ENCODE measurements around the gene IMPG1.
"Not testable (repeated sequence)": the region's sequence is repeated elsewhere in the genome, so short reads cannot be mapped to it uniquely, and the experiment has no call there.

IMPG1 gene

DNA sequence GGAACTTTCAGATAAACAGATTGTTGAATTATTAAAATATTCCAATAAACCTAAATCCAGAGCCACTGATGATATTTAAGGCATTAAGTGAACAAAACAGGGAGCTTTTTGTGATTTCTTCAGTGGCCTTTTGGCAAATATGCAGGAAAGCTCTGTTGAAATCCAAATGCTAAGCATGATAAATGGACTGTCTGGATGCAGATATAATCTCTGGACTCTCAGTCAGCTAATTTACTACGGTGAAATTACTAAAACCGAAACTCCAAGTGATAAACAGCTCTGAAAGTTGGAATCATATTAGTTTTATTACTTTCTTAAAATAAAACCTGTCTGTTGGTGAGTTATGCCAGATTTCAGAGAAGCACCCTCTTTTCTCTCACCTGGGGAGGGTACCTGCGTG is 120.3 kb downstream of the IMPG1 start:
- no peak for DNase-seq (ENCODE audit: low read depth in 2 of 2)

DNA sequence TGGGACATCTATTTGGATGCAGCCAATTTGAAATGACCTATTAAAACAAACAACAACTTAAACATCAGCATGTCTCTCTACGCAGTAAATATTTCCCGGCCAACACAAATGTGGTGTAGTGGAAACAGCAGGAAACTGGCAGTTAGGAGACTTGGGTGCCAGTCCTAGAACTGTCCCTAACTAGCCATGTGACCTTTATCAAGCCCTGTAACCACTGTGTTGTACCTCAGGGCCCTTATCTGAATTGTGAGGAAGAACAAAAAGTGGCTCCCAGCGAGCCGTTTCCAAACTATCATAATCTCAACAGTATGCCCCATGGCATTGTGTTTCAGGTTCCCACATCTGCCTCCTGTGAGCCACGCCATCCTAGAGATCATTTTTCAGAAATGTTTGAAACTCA is 124.5 kb downstream of the IMPG1 start:
- no peak for DNase-seq (ENCODE audit: low read depth in 2 of 2)

GRCh38 chr6:75946146-75946831 is 126.2 kb downstream of the IMPG1 start:
- DNase-seq (ENCODE audit: low read depth in 2 of 2): no peak

GRCh38 chr6:75943381-75943780 is 129.1 kb downstream of the IMPG1 start:
- DNase-seq (ENCODE audit: low read depth in 2 of 2): no peak

DNA sequence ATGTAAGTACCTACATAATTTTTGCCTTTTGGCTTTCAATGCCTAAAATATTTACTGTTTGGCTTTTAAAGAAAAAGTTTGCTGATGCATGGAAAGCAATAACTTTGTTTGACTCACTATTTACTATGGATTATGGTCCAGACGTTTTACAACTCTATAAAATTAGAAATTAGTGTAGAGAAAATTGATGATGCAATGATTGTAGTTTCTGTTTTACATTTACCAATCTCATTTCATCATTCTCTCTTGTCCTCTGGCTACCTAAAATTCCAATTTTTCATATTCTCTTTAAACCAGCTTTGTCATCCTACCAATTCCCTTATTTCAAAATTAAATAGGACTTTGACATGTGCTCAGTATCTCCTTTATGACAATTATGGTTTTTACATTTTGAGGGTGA is 131.0 kb downstream of the IMPG1 start:
- no peak for DNase-seq (ENCODE audit: low read depth in 2 of 2)

- DNase-seq (ENCODE audit: low read depth in 2 of 2): no peak
Measured at GRCh38 chr6:75940564-75940963, 131.9 kb downstream of the IMPG1 start.

- DNase-seq (ENCODE audit: low read depth in 2 of 2): no peak
Measured at GRCh38 chr6:75937846-75938245, 134.6 kb downstream of the IMPG1 start.

GRCh38 chr6:75936682-75937081 is 135.8 kb downstream of the IMPG1 start:
- no peak for DNase-seq (ENCODE audit: low read depth in 2 of 2)

DNA sequence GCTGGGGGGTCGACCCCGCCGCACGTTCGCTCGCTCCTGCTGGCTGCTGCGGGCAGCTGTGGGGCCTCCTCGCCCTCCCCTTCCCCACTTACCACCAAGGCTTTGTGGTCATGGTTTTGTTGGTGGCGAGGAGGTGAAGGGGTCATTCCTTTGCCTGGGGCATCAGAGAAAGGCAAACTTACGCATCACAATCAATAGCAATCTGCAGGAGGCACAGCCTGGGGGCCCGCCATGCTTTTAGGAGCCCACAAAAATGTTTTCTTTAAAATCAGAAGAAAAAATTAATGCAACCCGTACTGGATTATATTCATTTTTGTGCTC is 137.0 kb downstream of the IMPG1 start:
- no peak for DNase-seq (ENCODE audit: low read depth in 2 of 2)

DNA sequence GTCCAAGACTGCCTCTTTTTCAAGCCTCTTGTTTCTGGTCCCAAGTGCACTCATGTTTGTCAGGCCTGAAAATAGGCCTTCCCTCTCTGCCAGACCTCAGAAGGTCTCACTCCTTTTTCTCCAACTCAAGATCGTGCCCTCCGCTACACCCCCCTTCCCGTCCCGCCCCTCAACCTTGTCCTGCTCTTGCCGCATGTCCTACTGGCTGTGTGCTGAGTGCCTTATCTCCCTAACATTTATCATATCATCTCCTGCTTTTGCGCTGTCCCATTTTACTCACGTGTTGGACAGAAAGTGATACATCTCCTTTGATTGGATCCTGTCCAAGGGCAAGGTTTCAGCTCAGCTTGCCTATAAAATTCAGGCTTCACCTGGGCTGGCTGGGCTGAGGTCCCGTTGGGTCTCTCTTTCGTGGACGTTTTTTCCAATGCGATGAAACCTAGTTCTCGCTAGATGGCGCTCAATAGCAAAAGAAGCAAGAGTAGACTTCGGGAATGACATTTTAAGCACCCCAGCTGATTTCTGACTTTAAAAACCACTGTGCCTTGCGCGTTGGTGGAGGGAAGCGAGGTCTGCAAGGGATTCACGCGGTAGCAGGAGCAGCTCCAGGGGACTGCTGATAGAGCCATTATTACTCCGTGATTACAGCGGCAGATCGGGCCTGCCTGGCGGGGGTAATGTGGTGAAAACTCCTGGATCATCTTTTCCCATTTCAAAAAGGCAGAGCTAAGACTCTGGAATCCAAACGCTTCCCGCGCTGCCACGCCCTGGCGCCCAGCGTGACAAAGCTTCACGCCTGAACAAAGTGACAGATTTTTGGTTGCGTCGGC is 137.6 kb downstream of the IMPG1 start:
- DNase-seq (ENCODE audit: low read depth in 2 of 2): no peak

DNA sequence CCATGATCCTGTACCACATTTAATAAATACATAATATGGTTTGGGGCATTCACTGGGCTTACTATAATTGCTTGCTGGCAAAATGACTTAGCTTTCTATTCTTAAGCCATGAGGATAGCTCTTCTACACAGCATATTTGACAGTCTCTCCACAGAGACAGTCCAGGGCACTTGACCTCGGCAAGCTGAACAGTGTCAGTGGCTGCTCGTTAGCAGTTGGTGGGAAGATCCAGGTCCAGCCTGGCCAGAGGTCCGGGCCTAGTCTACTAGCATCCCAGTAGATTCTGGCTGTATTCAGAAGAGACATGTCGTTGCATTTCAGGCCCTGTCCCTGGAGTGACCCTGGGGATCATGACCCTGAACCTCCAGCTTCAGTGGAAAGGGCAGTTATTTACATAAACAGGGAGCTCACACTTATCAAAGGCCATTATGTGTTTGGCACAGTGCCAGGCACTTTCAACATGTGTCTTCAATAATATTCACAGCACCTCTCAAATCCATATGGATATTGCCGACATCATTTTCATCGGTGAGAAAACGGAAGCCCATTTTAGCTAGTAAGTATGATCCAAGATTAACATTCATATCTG is 139.0 kb downstream of the IMPG1 start:
- no peak for DNase-seq (ENCODE audit: low read depth in 2 of 2)

DNA sequence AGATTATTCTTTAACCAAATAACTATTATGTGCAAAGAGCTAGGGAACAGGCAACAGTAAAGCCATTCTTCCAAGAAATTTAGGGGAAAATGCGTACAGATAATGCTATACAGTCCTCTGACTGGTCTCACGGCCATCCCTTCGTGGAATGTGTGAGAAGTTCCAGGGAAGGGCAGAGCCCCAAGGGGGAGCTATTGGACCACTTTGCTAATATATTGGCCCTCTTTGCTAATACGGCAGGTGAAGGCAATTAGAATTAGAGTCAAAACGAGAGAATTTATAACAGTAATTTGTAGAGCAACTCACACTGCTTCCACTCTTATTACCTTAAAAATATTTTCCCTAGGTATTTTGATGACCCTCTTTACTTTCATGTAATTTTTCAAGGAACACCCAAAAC is 140.4 kb downstream of the IMPG1 start:
- no peak for DNase-seq (ENCODE audit: low read depth in 2 of 2)

DNA sequence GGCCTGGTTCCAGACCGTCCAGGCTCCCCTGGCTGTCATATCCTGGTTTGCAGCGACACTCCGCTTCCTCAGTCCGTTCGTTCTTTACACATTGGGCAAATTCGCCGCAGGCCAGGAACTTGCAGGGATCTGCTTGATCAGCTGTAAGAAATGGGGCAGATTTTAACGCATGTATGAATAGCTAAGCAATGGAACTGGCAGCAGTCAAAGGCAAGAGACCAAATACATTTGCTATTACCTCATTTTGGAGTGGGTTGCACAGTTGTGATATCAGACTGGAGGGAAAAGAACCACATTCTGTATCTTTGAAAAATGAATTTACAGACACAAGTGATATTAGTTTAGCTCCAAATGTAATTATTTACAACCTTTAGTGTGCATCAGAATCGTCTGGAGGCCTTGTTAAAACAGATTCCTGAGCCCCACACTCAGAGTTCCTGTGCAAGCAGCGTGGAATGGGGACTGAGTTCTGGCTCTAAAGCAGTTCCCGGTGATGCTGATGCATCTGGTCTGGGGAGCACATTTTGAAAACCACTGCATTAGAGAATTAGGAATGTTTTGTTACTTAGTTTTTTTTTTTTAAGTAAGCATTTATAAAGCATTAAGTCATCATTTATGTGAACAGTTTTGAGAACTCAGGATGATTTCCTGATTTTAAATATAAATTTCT is 141.3 kb downstream of the IMPG1 start:
- DNase-seq (ENCODE audit: low read depth in 2 of 2): no peak

DNA sequence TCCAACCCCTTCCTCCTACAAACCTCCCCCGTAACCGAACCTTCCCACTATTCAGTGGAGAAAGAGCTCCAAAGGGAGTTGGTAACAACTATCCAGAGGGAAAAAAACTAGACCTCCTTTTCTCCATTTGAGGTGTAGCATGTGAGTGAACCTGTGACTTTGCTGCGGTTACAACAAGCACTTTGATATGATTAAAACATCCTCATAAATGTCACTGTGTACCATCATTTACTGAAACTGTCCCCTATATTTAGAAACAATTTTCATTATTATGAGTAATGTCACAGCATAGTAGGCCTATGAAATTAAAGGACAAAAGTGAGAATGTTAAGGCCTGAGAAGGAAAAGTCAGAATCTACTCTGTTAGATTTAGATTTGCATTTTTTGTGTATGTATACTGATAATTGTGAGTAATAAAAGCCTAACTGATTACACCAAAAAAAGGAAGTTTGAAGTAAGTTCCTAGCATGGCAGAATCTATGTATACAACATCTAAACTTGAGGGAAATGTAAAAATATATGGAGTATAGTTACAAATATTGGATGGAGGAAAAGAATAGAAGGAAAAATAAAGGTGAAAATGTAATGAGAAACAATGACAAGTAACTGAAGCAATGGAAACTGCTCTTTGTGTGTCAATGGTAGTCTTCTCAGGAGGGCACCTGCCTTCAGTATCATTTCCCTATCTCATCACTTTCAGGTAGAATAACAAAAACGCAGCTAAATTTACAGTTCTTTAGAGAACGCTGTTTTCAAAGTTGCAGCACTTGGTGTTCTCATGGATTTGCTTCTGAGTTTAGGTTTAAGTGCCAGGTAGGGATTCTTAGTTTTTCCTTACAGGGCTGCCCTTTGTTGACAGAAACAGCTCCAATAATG is 145.9 kb downstream of the IMPG1 start:
- no peak for DNase-seq (ENCODE audit: low read depth in 2 of 2)

GRCh38 chr6:75922226-75922625 is 150.2 kb downstream of the IMPG1 start:
- DNase-seq (ENCODE audit: low read depth in 2 of 2): no peak

- no peak for DNase-seq (ENCODE audit: low read depth in 2 of 2)
Measured at GRCh38 chr6:75913040-75913439, 159.4 kb downstream of the IMPG1 start.

- no peak for DNase-seq (ENCODE audit: low read depth in 2 of 2)
Measured at GRCh38 chr6:75907444-75907843, 165.0 kb downstream of the IMPG1 start.

DNA sequence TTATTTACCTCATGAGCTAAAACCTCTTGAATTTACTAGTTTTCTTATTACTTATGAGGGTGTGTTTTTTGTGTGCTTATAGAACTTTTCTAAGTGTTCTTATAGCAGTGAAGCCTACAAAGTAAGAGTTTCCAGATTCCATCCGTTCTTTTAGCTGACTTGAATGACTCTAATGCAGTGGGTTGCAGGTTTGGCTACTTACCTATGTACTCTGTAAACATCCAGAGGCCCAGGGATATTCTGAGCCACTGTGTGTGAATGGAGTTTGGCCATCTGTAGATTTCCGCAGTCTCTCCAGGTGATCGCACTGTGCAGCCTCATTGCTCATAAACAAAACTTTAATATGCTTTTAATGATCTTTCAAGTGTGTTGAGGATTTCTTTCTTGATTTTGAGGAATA is 165.6 kb downstream of the IMPG1 start:
- DNase-seq (ENCODE audit: low read depth in 2 of 2): no peak

DNA sequence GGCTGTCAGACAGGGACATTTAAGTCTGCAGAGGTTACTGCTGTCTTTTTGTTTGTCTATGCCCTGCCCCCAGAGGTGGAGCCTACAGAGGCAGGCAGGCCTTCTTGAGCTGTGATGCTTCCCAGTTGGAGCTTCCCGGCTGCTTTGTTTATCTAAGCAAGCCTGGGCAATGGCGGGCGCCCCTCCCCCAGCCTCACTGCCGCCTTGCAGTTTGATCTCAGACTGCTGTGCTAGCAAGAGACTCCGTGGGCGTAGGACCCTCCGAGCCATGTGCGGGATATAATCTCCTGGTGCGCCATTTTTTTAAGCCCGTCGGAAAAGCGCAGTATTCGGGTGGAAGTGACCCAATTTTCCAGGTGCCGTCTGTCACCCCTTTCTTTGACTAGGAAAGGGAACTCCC is 167.3 kb downstream of the IMPG1 start:
- not testable (repeated sequence) for DNase-seq (ENCODE audit: low read depth in 2 of 2)

DNA sequence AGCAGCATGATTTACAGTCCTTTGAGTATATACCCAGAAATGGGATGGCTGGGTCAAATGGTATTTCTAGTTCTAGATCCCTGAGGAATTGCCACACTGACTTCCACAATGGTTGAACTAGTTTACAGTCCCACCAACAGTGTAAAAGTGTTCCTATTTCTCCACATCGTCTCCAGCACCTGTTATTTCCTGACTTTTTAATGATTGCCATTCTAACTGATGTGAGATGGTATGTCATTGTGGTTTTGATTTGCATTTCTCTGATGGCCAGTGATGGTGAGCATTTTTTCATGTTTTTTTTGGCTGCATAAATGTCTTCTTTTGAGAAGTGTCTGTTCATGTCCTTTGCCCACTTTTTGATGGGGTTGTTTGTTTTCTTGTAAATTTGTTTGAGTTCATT is 172.2 kb downstream of the IMPG1 start:
- DNase-seq (ENCODE audit: low read depth in 2 of 2): not testable (repeated sequence)

DNA sequence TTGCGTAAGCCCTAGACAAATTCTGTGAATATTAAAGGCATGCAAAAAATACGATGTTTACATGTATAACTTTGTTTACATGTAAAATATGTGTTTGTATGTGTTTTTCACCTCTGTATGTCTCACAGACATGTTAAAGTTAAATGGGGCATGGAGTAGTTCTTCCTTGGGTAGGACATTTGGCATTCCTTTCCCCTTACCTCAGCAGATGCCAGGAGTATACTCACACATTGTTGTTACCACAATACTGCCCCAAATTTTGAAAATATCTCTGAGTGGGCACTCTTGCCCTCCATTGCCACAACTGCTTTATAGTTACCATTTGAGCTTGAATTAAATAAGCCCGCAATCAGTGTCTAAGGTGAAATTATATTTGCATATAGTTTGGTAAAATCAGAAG is 175.9 kb downstream of the IMPG1 start:
- no peak for DNase-seq (ENCODE audit: low read depth in 2 of 2)

DNA sequence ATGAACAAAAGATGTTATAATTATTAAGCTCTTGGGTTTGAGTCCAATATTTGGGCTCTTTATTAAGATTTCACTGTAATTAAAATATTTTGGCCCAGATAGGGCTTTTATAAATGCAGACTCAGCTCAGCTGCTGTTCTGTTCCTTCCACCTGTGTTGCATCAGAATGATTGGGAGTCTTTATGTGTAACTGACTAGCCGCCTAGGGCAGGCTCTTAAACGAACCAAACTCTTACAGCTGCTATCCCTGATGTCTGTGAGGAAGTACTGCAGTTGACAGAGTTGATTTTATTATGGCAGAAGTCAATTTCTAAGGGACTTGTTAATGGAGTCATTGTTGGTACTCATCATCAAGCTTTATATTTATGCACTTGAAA is 178.7 kb downstream of the IMPG1 start:
- DNase-seq (ENCODE audit: low read depth in 2 of 2): no peak
